Measurements from ENCODE around the gene ZNF695.
"Not testable (repeated sequence)": the region's sequence is repeated elsewhere in the genome, so short reads cannot be mapped to it uniquely, and the experiment has no call there.

Gene ZNF695

DNA sequence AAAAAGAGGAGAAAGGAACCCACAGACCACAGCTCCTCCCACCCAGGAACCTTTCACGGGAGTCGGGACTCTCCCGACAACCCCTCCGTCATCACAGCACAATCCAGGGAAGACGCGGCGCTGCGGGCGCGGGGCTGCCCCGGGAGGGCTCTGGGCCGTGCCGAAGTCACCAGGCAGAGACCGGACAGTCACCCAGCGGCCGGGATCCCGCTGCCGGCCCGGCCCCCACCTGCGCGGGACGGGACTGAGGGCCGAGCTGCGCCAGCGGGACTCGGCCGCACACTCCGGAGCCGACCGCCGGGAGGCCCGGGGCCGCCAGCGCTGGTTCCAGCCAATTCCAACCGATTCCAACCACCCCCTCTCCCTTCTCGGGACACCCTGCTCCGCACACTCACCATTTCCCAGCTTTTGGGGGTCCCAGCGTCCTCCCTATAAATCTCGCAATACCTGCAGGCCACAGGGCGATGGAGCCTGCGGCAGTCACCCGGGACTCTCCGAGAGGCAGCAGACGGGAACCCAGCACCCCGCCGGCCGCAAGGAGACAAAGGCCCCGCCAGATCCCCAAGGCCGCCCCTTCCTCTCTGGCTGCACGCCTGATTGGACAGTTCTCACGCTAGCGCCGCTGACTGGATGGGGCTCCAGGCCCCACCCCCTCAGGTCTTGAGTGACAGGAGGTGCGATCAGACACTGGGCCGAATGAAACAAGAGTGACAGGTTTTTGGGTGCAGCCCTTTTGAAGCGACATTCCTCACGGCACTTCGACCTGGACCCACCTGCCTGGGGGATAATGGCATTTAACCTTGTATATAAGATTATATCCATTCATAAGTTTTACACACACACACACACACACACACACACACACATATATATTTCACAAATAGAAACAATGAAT is at the start of gene ZNF695:
Gene ZNF695, minus strand, starts transcription at position 547 of the 895 bp plus-strand sequence. Its CDS starts 149 bp downstream, at position 398.
- DNase-seq: peak; percentile 88

DNA sequence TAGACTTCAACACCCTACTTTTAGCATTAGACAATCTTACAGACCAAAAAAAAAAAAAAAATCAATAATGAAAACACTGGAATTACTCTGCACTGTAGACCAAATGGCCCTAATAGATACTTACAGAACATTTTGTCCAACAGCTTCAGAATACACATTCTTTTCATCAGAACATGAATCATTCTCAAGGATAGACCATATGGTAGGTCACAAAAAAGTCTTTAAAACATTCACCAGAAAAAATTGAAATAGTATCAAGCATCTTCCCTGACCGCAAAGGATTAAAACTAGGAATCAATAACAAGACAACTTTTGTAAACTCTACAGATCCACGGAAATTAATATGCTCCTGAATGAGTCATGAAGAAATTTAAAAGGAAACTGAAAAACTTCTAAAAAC is 48.2 kb upstream of the ZNF695 start:
- DNase-seq: no peak

DNA sequence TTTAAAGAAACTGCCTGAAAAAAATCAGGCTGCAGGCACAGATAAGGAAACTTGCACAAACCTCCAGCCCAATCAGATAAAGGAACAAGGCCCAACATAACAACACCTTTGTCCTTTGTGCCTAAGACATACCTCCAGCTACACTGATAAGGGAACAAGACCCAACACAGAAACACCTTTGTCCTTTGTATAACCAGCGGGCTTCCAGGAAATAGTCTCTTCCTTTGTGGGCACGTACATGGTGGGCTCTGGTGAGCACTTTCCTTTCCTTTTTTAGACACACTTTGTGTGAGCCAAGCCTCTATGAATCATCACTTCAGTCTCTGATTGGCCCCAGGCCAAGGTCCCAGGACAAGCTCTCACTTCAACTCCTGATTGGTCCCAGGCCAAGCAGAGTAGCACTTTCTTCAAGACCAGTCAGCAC is 47.1 kb upstream of the ZNF695 start:
- DNase-seq: no peak

DNA sequence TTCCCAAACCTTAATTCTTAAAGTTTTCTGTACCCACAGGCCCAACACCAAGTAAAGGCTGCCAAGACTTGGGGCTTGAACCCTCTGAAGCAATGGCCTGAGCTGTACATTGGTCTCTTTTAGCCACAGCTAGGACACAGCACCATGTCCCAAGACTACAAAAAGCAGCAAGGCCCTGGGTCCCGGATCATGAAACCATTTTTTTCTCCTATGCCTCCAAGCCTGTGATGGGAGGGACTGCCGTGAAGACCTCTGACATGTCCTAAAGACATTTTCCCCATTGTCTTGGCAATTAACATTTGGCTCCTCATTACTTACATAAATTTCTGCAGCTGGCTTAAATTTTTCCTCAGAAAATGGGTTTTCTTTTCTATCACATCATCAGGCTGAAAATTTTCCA is 39.8 kb upstream of the ZNF695 start:
- no peak for DNase-seq

DNA sequence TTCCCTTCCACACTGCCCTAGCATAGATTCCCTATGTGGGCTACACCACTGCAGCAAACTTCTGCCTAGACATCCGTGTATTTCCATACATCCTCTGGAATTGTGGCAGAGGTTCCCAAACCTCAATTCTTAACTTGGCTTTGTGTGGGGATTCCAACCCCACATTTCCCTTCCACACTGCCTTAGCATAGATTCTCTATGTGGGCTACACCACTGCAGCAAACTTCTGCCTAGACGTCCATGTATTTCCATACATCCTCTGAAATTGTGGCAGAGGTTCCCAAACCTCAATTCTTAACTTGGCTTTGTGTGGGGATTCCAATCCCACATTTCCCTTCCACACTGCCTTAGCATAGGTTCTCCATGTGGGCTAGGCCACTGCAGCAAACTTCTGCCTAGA is 39.4 kb upstream of the ZNF695 start:
- DNase-seq: no peak

DNA sequence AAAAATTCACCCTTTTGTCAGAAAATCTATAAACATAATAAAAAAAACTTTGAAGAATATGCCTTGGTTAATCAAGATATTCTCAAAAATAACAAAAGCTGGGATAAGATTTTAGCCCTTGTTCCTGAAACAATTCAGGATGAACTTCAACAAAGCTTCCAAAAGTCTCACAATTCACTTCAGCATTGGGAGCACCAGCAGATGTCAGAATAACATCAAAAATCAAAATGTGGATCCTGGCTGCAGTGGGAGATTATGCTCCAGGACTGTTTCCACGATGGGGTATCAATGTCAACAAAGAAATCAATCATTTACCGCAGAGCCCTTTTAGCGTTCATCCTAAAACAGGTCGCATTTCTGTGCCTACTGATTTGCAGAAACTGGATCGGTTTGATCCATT is 35.5 kb upstream of the ZNF695 start:
- DNase-seq: no peak

DNA sequence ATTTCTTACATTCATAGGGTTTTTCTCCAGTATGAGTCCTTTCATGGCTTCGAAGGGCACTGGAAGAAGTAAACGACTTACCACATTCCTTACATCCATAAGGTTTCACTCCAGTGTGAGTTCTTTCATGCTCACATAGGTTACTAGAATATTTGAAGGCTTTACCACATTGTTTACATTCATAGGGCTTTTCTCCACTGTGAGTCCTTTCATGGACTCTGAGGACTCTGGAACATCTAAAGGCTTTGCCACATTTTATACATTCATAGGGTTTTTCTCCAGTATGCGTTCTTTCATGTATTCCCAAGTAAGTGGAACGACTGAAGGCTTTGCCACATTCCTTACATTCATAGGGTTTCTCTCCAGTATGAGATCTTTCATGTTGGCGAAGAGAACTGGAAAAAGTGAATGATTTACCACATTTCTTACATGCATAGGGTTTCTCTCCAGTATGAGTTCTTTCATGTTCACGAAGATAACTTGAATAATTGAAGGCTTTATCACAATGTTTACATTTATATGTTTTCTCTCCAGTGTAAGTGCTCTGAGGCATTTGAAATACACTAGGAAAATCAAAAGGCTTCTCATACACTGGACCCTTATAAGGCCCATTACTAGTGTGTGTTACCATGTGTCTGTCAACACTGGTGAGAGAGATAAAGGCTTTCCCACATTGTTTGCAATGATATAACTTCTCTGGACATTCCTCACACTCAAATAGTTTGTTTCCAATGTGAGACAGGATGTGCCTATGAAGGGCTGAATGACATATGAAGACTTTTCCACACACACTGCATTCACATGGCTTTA is 29.9 kb upstream of the ZNF695 start:
- no peak for DNase-seq

DNA sequence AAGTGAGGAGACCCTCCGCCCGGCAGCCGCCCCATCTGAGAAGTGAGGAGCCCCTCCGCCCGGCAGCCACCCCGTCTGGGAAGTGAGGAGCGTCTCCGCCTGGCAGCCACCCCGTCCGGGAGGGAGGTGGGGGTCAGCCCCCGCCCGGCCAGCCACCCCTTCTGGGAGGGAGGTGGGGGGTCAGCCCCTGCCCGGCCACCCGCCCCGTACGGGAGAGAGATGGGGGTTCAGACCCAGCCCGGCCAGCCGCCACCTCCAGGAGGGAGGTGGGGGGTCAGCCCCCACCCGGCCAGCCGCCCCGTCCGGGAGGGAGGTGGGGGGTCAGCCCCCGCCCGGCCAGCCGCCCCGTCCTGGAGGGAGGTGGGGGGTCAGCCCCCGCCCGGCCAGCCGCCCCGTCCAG is 24.4 kb upstream of the ZNF695 start:
- not testable (repeated sequence) for DNase-seq

DNA sequence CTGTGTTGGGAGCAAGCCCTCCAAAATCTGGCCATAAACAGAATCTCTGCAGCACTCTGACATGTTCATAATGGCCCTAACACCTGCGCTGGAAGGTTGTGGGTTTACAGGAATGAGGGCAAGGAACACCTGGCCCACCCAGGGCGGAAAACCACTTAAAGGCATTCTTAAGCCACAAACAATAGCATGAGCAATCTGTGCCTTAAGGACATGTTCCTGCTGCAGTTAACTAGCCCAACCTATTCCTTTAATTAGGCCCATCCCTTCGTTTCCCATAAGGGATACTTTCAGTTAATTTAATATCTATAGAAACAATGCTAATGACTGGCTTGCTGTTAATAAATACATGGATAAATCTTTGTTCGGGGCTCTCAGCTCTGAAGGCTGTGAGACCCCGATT is 16.8 kb upstream of the ZNF695 start:
- DNase-seq: not testable (repeated sequence)

DNA sequence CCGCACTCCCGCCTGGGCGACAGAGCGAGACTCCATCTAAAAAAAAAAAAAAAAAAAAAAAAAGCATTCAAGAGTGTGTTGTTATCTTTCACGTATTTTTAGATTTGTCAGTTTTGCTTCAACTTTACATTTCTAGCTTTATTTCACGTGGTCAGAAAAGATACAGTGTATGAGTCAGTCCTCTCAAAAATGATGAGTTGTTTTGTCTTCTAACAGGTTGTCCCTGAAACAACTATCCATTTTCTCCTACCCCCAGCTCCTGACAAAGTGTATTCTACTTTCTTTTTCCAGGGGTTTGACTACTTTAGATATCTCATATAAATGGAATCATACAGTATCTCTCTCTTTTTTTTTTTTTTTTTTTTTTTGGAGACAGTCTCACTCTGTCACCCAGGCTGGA is 5.5 kb upstream of the ZNF695 start:
- no peak for DNase-seq

DNA sequence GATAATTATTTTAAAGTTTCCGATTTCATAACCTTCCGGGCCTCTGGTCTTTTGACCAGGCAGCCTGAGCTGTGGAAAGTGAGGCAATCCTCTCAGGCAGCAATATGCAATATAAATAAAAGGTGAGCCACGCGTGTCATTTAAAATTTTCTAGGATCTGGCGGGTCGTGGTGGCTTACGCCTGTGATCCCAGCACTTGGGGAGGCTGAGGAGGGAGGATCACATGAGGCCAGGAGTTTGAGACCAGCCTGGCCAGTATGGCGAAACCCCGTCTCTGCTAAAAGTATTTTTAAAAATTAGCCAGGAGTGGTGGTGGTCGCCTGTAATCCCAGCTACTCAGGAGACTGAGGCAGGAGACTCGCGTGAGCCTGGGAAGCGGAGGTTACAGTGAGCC is 546 bp upstream of the ZNF695 start:
- no peak for DNase-seq

DNA sequence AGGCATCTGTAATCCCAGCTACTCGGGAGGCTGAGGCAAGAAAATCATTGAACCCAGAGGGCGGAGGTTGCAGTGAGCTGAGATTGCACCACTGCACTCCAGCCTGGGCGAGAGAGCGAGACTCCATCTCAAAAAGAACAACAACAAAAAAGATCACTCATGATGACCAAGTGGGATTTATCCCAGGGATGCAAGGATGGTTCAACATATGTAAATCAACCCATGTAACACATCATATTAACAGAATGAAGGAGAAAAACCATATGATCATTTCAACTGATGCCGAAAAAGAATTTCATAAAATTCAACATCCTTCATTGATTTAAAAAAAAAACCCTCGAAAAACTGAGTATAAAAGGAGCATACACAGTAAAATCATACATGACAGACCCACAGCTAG is 3.8 kb downstream of the ZNF695 start:
- DNase-seq: not testable (repeated sequence)

DNA sequence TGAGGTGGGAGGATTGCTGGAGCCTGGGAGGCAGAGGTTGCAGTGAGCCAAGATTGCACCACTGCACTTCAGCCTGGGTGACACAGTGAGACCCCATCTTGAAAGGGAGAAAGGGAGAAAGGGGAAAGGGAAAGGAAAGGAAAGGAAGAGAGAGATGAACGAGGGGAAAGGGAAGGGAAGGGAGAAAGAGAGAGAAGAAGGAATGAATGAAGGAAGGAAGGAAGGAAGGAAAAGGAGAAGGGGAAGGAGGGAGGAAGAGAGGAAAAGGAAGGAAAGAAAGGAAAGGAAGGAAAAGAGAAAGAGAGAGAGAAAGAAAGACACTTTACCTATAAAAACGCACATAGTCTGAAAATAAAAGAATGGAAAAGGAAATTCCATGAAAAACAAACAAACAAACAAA is 18.0 kb downstream of the ZNF695 start:
- no peak for DNase-seq

DNA sequence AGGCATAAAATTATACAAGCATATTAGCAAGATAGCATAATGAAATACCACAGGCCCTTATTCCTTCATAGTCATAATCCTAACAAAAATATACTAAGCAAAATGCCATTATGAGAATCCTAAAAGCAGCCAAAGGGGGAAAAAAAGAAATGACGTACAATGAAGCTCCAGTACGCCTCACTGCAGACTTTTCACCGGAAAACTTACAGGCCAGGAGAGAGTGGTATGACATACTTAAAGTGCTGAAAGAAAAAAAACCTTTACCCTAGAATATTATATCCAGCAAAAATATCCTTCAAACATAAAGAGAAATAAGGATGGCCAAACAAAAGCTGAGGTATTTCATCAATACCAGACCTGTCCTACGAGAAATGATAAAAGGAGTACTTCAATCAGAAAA is 19.5 kb downstream of the ZNF695 start:
- DNase-seq: no peak

DNA sequence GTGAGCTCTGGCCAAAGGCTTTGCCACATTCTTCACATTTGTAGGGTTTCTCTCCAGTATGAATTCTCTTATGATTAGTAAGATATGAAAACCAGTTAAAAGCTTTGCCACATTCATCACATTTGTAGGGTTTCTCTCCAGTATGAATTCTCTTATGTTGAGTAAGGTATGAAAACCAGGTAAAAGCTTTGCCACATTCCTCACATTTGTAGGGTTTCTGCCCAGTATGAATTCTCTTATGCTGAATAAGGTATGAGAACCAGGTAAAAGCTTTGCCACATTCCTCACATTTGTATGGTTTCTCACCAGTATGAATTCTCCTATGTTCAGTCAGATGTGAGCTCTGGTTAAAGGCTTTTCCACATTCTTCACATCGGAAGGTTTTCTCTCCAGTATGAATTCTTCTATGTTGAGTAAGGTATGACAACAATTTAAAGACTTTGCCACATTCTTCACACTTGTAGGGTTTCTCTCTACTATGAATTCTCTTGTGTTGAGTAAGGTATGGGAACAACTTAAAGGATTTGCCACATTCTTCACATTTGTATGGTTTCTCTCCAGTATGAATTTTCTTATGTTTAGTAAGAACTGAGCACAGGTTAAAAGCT is 20.7 kb downstream of the ZNF695 start:
- no peak for DNase-seq

DNA sequence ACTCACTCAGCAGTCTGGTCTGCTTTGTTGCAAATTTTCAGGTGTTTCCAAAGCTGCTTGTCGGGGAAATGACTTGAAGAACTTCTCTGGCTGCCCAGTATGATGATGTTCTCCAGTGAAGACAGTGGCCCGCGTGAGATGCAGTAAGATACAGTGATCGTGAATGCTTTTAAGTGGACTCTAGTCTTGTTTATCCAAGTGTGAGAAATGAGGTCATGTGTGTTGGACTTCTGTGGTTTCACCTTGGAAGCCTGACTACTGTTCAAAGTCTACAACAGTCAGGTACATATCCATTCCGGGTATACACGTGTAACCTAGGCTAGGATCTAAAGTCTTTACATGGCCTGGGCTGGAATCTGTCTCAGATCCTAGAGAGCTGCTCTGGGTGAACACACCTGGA is 29.1 kb downstream of the ZNF695 start:
- DNase-seq: no peak

DNA sequence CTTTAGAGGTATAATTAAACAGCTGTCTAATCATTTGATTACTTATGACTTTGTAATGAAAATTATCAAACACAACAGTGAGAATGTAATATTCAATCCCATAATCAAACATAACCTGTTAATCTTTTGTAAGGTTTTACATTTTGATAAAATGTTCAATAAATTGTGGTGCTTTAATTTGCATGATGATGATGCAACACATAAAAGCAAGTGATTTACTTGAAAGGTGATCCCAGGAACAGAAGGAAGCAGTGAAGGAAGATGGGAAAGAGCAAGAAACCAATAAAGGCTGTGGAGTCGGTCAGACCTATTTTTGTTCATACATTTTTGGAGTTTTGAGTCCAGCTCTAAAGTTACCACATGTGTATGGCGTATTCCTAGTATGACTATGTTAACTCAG is 29.6 kb downstream of the ZNF695 start:
- DNase-seq: no peak

DNA sequence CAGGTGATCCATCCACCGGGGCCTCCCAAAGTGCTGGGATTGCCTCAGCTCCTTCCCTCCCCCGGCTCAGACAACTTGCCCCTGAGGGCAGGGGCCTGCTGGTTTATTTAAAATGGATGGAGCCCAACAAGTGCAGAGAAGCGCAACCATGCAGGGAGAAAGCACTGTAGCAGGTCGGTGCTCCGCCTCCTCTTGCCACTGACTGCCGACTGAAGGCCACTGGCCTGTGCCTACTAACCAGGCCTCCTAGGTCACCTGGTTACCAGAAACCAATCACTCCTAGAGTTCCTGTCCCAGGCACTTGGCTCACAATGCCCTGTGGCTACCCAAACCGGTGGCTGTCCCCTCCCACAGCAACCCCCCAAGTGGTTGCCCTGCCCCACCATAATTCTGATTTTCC is 35.9 kb downstream of the ZNF695 start:
- DNase-seq: no peak

DNA sequence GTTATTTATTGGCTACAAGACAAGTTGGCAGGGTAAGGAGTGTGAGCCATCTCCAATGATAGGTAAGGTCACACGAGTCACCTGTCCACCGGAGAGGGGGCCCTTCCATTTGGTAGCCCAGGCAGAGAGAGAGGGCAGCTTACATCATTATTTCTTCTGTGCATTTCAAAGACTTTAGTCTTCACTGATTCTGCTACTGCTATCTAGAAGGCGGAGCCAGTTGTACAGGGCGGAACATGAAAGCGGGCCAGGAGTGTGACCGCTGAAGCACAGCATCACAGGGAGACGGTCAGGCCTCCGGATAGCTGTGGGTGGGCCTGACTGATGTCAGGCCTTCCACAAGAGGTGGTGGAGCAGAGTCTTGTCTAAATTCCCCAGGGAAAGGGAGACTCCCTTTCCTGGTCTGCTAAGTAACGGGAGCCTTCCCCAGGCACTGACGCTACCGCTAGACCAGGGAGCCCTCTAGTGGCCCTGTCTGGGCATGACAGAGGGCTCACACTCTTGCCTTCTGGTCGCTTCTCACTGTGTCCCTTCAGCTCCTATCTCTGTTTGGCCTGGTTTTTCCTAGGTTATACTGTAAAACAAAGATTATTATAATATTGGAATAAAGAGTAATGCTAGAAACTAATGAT is 36.7 kb downstream of the ZNF695 start:
- DNase-seq: no peak

DNA sequence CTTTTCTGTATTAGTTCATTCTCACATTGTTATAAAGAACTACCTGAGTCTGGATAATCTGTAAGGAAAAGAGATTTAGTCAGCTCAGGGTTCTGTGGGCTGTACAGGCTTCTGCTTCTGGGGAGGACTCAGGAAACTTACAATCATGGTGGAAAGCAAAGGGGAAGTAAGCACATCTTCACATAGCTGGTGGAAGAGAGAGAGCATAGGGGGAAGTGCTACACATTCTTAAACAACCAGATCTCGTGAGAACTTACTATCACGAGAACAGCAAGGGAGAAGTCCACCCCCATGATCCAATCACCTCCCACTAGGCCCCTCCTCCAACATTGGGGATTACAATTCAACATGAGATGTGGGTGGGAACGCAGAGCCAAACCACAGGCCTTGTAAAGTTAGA is 38.2 kb downstream of the ZNF695 start:
- peak; percentile 62 for DNase-seq

DNA sequence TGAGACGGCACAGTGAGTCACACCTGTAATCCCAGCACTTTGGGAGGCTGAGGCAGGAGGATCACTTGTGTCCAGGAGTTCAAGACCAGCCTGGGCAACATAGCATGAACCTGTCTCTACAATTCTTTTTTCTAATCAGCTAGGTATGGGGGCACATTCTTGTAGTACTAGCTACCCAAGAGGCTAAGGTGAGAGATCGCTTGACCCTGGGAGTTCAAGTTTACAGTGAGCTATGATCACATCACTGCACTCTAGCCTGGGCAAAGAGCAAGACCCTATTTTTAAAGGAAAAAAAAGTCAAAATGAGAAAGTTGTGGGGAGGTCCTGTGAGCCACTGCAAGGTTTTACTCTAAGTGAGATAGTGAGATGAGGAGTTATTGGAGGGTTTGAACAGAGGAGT is 41.4 kb downstream of the ZNF695 start:
- DNase-seq: no peak

DNA sequence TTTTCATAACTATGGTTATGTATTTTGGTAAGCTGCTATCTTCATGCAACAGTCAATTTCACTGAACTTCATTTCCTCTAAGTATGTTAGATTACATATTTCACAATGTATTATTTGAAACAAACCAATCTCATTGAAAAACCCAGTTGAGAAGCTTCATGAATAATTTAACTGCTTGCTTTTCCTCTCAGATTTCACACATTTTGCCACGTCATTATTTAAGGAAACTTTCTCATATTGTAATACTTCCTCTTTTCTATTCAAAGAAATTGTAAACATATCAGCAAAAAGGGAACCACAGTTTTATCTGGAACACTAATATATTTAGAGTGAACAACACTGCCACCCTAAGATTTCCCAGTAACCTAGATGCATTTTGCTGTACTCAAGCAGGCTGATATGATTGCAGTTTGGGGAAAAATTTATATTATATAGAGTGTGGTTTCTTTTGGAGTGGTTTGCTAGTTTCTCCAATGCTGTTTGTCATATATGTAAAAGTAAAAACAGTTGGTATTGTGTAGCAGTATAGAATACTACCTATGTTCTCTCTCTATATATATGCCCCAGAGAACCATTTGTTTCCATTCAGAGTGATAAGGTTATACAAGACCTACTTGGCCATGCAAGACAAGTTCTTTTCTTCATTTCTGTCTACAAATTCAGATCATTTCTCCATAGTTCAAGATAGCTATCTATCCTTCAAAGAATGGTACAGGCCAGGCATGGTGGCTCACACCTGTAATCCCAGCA is 47.7 kb downstream of the ZNF695 start:
- peak; percentile 98 for DNase-seq

All from MV-4-11 (cell line).